ENCODE data around the gene DOCK10. TPM values are rescaled to one million over a fixed set of nuclear protein-coding genes. Genes with fewer than 3 reads are reported as not detected.

DOCK10 gene
- total and polyA plus RNA-seq, 9 of the 15 experiments (the other 6 are each of a cell fraction or from before 2014, with no cell fraction given), result 0.01 to 0.87 (median 0.18) TPM

- no peak overlapping the region for H3K27ac ChIP-seq (ENCODE audit: extremely low read depth, low read depth, low read length)
- 0% methylated on average over 6 of the region's 6 CpGs for WGBS (ENCODE audit: insufficient coverage, low coverage, missing lambda C conversion rate)
- no peaks in the 10 kb centered on the region for H3K27me3 ChIP-seq (ENCODE audit: control insufficient read depth in 2 of 2, insufficient read depth in 2 of 2, low read length in 2 of 2)
- no peak overlapping the region for H2AFZ ChIP-seq (ENCODE audit: low read depth, low read length)
- no peaks in the 10 kb centered on the region for H3K9me1 ChIP-seq (ENCODE audit: control insufficient read depth, insufficient read depth, low read length)
- ATAC-seq (no peak), DNase-seq (ENCODE audit: extremely low read depth in 1 of 4, low spot score in 3 of 4) (no peak), FAIRE-seq (no peak)
- no peaks in the 10 kb centered on the region for H4K20me1 ChIP-seq (replicated peaks; ENCODE audit: control insufficient read depth, insufficient read depth, low read length)
- no peak overlapping the region for H3K4me3 ChIP-seq
- ChIA-PET POLR2A (no interaction called here), CTCF (ENCODE audit: low intra/inter-chr PET ratio) (no interaction called here)
- H3K9me3 ChIP-seq (replicated peaks; ENCODE audit: control insufficient read depth, insufficient read depth, low read depth, low read length), result no peaks in the 10 kb centered on the region
- BruUV-seq (replicated peaks), result no TSS peak
- H3K4me2 ChIP-seq (ENCODE audit: insufficient read depth, low read length), result no peak overlapping the region
- TF ChIP-seq CEBPZ (IDR thresholded peaks at IDR 0.05; ENCODE audit: borderline replicate concordance, low read depth, low read length) (no peak), SREBF1 (IDR thresholded peaks at IDR 0.05; ENCODE audit: borderline replicate concordance, low read depth, low read length) (no peak), PCBP1 (IDR thresholded peaks at IDR 0.05; ENCODE audit: low read depth, low read length, poor library complexity, severe bottlenecking) (no peak)
- no peaks in the 10 kb centered on the region for H3K79me2 ChIP-seq (ENCODE audit: control insufficient read depth, insufficient read depth, low read length)
- no peaks in the 10 kb centered on the region for H3K4me1 ChIP-seq (replicated peaks in 1 of 2; ENCODE audit: control insufficient read depth in 2 of 2, insufficient read depth in 2 of 2, low read length in 2 of 2)
- intact Hi-C loops (cut with micrococcal nuclease), result no loop called here
- H3K36me3 ChIP-seq (ENCODE audit: control insufficient read depth, insufficient read depth, low read length), result no peaks in the 10 kb centered on the region
- in situ Hi-C loops (cut with MboI), result no loop called here
- H3K9ac ChIP-seq (ENCODE audit: insufficient read depth in 1 of 2, low read depth in 2 of 2, low read length in 2 of 2), result no peak overlapping the region
These were observed 103.6 kb downstream of the DOCK10 start for GRCh38 chr2:224938651-224939182.

Measured in K562 (cell line).